K562 (cell line): ENCODE data around the gene DNAH17. TPM values are rescaled to one million over a fixed set of nuclear protein-coding genes. Genes with fewer than 3 reads are reported as not detected.

Experiments used
- BRD9 ChIP-seq: fragments of 450-650 bp; IDR thresholded peaks from 2 replicates; pipeline ENCODE4 v1.6.1; 2018; ENCODE audit warnings: low read depth; ENCODE audit not compliant: partially characterized antibody
- ETS2 ChIP-seq: IDR thresholded peaks from 2 replicates; pipeline ENCODE4 v1.6.1; 2016; ENCODE audit warnings: borderline replicate concordance, missing genetic modification characterization, mild to moderate bottlenecking, moderate library complexity, missing compliant biosample characterization; ENCODE audit not compliant: poor library complexity, severe bottlenecking
- HCFC1 ChIP-seq: IDR thresholded peaks from 2 replicates; pipeline ENCODE4 v1.6.1; 2012; ENCODE audit warnings: low read depth, low read length, improper control_type of control experiment
- JUND ChIP-seq, 2 experiments: IDR thresholded peaks; 2 replicates in 1 of 2; 3 replicates in 1 of 2; pipeline ENCODE4 v1.6.1; 2011; ENCODE audit warnings: borderline replicate concordance in 2 of 2, low read depth in 2 of 2, low read length in 2 of 2, improper control_type of control experiment in 1 of 2, missing biosample characterization in 1 of 2, missing genetic modification characterization in 1 of 2, missing genetic modification reagents in 1 of 2
- LARP7 ChIP-seq: fragments of 450-650 bp; IDR thresholded peaks from 2 replicates; pipeline ENCODE4 v1.6.1; 2016
- MYBL2 ChIP-seq, 2 experiments: fragments of 450-650 bp in 1 of 2; sonication (generic) in 1 of 2; formaldehyde crosslinking in 1 of 2; IDR thresholded peaks; 2 replicates each; pipeline versions ENCODE4 v1.6.1 to v1.8.1; 2017 to 2022; ENCODE audit warnings: borderline replicate concordance in 1 of 2, inconsistent platforms in 1 of 2, low read depth in 1 of 2, mild to moderate bottlenecking in 1 of 2, missing genetic modification reagents in 1 of 2, moderate library complexity in 1 of 2
- NFRKB ChIP-seq: fragments of 450-650 bp; IDR thresholded peaks from 2 replicates; pipeline ENCODE4 v1.6.1; 2016; ENCODE audit warnings: low read depth
- RB1 ChIP-seq: fragments of 450-650 bp; IDR thresholded peaks from 2 replicates; pipeline ENCODE4 v1.6.1; 2017; ENCODE audit warnings: low read depth, mild to moderate bottlenecking
- SRSF1 ChIP-seq: fragments of 200-400 bp; formaldehyde crosslinking; IDR thresholded peaks from 2 replicates; pipeline ENCODE4 v1.6.1; 2017; ENCODE audit warnings: mild to moderate bottlenecking, low read depth, low read length, moderate library complexity
- TCF7L2 ChIP-seq: fragments of 150-350 bp; IDR thresholded peaks from 2 replicates; pipeline ENCODE4 v1.6.1; 2016; ENCODE audit warnings: low read depth, mild to moderate bottlenecking, low read length, moderate library complexity
- TFAM ChIP-seq: fragments of 250-450 bp; sonication (Bioruptor Pico); conservative IDR thresholded peaks from 2 replicates; pipeline ENCODE4 v1.5.0; 2021; ENCODE audit warnings: mild to moderate bottlenecking, moderate library complexity
- ZNF431 ChIP-seq: sonication (generic); formaldehyde crosslinking; IDR thresholded peaks from 2 replicates; pipeline ENCODE4 v1.8.0; 2022; ENCODE audit warnings: mild to moderate bottlenecking, missing genetic modification reagents
- ZNF644 ChIP-seq: fragments of 200-800 bp; sonication (Bioruptor generic); IDR thresholded peaks from 2 replicates; pipeline ENCODE4 v1.6.1; 2016; ENCODE audit warnings: low read depth, missing genetic modification characterization, missing compliant biosample characterization
- ZNF75A ChIP-seq: fragments of 450-650 bp; formaldehyde crosslinking; IDR thresholded peaks from 2 replicates; pipeline ENCODE4 v1.4.0; 2020; ENCODE audit warnings: mild to moderate bottlenecking
- polyA plus RNA-seq, 8 experiments: library from polyadenylated mRNA; depleted of rRNA in 4 of 8; stranded (reverse) in 5 of 8; unstranded in 3 of 8; fragments of >200 nt; fragmentation: Nextera tagmentation in 2 of 8; fragmentation: Illumina TruSeq in 1 of 8; extraction: Ambion mirVana in 2 of 8; extraction: Trizol in 1 of 8; gene quantifications; 2 replicates each; pipeline versions ENCODE4 v1.2.1 to v1.2.3, GENCODE V29; 2011 to 2014; ENCODE audit warnings: inconsistent platforms in 1 of 8, missing spikeins in 1 of 8
- total RNA-seq, 7 experiments: library from RNA; depleted of rRNA in 6 of 7; stranded (reverse); fragments of >200 nt in 6 of 7; fragmentation: Illumina TruSeq in 2 of 7; extraction: Trizol in 2 of 7; gene quantifications; 2 replicates each; pipeline versions ENCODE4 v1.2.1 to v1.2.3, GENCODE V29; 2011 to 2021; ENCODE audit warnings: low replicate concordance in 1 of 7
- TF ChIP-seq, protein P1 (sequence below): fragments of 450-650 bp; conservative IDR thresholded peaks from 2 replicates; pipeline ENCODE4 v1.6.1; 2016; ENCODE audit warnings: missing genetic modification characterization, low read depth, mild to moderate bottlenecking, control low read depth, missing compliant biosample characterization
- TF ChIP-seq, protein P2 (sequence below), 2 experiments: fragments of 450-650 bp; IDR thresholded peaks; 2 replicates each; pipeline ENCODE4 v1.6.1; 2018; ENCODE audit warnings: mild to moderate bottlenecking in 2 of 2, low read depth in 1 of 2; ENCODE audit not compliant: partially characterized antibody in 2 of 2
- TF ChIP-seq, protein P3 (sequence below): fragments of 200-800 bp; sonication (Bioruptor generic); IDR thresholded peaks from 2 replicates; pipeline ENCODE4 v1.6.1; 2017; ENCODE audit warnings: missing genetic modification characterization, missing compliant biosample characterization
- TF ChIP-seq, protein P4 (sequence below): sonication (generic); formaldehyde crosslinking; IDR thresholded peaks from 2 replicates; pipeline ENCODE4 v1.8.1; 2023; ENCODE audit warnings: mild to moderate bottlenecking, missing genetic modification reagents

DNAH17 gene
- total and polyA plus RNA-seq, 9 of the 15 experiments (the other 6 are each of a cell fraction or from before 2014, with no cell fraction given) = under 0.01 to 0.06 (median 0.03) TPM; not detected in 5

DNA sequence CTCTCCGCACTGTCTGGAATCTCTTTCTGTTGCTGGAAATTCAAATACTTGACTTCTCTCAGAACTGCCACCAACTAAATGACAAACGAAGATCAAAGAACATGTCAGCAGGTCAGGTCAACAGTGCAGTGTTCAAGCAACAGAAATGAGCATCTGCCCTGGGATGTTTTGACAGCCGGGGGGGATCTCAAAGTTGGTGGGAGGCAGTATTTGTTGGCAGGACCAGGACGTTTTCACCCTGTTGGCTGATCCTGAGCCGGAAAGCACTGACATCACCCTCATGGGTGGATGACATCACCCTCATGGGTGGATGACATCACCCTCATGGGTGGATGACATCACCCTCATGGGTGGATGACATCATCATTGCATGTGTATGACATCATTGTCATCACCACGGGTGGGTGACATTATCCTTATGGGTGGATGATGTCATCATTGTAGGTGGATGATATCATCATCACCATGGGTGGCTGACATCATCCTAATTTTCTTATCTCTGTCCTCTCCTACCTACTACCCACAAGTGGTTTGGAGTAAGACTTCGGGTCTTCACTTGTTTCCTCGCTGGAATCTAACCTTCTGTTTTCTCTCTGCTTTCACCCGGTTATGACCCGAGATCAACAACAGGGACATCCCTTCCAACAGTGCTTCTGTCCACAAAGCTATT, 18.9 kb downstream of the DNAH17 start (continued):
- peak; percentile 40; the same call in 1 of the 2 replicates for TF ChIP-seq MYBL2 (IDR thresholded peaks at IDR 0.05; ENCODE audit: low read depth)
- no peak for TF ChIP-seq MYBL2 (CRISPR knock-in tag; IDR thresholded peaks at IDR 0.05; ENCODE audit: borderline replicate concordance)
- TF ChIP-seq, protein P1, sequence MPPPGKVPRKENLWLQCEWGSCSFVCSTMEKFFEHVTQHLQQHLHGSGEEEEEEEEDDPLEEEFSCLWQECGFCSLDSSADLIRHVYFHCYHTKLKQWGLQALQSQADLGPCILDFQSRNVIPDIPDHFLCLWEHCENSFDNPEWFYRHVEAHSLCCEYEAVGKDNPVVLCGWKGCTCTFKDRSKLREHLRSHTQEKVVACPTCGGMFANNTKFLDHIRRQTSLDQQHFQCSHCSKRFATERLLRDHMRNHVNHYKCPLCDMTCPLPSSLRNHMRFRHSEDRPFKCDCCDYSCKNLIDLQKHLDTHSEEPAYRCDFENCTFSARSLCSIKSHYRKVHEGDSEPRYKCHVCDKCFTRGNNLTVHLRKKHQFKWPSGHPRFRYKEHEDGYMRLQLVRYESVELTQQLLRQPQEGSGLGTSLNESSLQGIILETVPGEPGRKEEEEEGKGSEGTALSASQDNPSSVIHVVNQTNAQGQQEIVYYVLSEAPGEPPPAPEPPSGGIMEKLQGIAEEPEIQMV (tag) = no peak
- TF ChIP-seq, protein P2, sequence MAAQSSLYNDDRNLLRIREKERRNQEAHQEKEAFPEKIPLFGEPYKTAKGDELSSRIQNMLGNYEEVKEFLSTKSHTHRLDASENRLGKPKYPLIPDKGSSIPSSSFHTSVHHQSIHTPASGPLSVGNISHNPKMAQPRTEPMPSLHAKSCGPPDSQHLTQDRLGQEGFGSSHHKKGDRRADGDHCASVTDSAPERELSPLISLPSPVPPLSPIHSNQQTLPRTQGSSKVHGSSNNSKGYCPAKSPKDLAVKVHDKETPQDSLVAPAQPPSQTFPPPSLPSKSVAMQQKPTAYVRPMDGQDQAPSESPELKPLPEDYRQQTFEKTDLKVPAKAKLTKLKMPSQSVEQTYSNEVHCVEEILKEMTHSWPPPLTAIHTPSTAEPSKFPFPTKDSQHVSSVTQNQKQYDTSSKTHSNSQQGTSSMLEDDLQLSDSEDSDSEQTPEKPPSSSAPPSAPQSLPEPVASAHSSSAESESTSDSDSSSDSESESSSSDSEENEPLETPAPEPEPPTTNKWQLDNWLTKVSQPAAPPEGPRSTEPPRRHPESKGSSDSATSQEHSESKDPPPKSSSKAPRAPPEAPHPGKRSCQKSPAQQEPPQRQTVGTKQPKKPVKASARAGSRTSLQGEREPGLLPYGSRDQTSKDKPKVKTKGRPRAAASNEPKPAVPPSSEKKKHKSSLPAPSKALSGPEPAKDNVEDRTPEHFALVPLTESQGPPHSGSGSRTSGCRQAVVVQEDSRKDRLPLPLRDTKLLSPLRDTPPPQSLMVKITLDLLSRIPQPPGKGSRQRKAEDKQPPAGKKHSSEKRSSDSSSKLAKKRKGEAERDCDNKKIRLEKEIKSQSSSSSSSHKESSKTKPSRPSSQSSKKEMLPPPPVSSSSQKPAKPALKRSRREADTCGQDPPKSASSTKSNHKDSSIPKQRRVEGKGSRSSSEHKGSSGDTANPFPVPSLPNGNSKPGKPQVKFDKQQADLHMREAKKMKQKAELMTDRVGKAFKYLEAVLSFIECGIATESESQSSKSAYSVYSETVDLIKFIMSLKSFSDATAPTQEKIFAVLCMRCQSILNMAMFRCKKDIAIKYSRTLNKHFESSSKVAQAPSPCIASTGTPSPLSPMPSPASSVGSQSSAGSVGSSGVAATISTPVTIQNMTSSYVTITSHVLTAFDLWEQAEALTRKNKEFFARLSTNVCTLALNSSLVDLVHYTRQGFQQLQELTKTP (IDR thresholded peaks at IDR 0.05; ENCODE audit: low read depth in 1 of 2, partially characterized antibody in 2 of 2) = peak in 1 of 2 experiments; percentile 93
- peak; percentile 46; the same call in 1 of the 2 replicates for TF ChIP-seq ZNF644
- TF ChIP-seq ETS2 (tag) = no peak
- no peak for TF ChIP-seq HCFC1
- TF ChIP-seq BRD9 = no peak
- no peak for TF ChIP-seq RB1
- TF ChIP-seq JUND (IDR thresholded peaks at IDR 0.05; ENCODE audit: borderline replicate concordance, low read depth, low read length) = peak; percentile 94
- TF ChIP-seq JUND (tag; IDR thresholded peaks at IDR 0.05; ENCODE audit: borderline replicate concordance, low read depth, low read length) = peak; percentile 100
- TF ChIP-seq, protein P3, sequence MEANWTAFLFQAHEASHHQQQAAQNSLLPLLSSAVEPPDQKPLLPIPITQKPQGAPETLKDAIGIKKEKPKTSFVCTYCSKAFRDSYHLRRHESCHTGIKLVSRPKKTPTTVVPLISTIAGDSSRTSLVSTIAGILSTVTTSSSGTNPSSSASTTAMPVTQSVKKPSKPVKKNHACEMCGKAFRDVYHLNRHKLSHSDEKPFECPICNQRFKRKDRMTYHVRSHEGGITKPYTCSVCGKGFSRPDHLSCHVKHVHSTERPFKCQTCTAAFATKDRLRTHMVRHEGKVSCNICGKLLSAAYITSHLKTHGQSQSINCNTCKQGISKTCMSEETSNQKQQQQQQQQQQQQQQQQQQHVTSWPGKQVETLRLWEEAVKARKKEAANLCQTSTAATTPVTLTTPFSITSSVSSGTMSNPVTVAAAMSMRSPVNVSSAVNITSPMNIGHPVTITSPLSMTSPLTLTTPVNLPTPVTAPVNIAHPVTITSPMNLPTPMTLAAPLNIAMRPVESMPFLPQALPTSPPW = peak; percentile 29; the same call in 1 of the 2 replicates
- TF ChIP-seq, protein P4, sequence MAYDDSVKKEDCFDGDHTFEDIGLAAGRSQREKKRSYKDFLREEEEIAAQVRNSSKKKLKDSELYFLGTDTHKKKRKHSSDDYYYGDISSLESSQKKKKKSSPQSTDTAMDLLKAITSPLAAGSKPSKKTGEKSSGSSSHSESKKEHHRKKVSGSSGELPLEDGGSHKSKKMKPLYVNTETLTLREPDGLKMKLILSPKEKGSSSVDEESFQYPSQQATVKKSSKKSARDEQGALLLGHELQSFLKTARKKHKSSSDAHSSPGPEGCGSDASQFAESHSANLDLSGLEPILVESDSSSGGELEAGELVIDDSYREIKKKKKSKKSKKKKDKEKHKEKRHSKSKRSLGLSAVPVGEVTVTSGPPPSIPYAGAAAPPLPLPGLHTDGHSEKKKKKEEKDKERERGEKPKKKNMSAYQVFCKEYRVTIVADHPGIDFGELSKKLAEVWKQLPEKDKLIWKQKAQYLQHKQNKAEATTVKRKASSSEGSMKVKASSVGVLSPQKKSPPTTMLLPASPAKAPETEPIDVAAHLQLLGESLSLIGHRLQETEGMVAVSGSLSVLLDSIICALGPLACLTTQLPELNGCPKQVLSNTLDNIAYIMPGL = no peak
- no peak for TF ChIP-seq ZNF75A
- TF ChIP-seq TCF7L2 = no peak
- no peak for TF ChIP-seq LARP7
- TF ChIP-seq ZNF431 (CRISPR knock-in tag) = no peak
- no peak for TF ChIP-seq NFRKB
- no peak for TF ChIP-seq SRSF1
- TF ChIP-seq TFAM (CRISPR knock-in tag) = no peak
